Smooth muscle cell (in vitro differentiated cells): ENCODE results near the gene NUDT6. TPM values are rescaled to one million over a fixed set of nuclear protein-coding genes. Genes with fewer than 3 reads are reported as not detected.

Experiments used
- DNase-seq: peaks from one replicate; lab custom pipeline; 2025; ENCODE audit not compliant: unreplicated experiment; lab: John Stamatoyannopoulos, UW
- H2AFZ ChIP-seq: fragments of 200-600 bp; sonication (generic); 2 replicates; pipeline ENCODE4 v1.6.0; 2016; ENCODE audit warnings: antibody characterized with exemption, low read depth, mild to moderate bottlenecking
- H3F3A ChIP-seq: fragments of 200-600 bp; sonication (generic); 2 replicates; pipeline ENCODE4 v1.6.0; 2017; ENCODE audit warnings: antibody characterized with exemption, low read depth
- H3K27ac ChIP-seq: fragments of 200-600 bp; sonication (generic); 2 replicates; pipeline ENCODE4 v1.5.1; 2016; ENCODE audit warnings: low read depth, mild to moderate bottlenecking
- H3K27me3 ChIP-seq: fragments of 200-600 bp; sonication (generic); 2 replicates; pipeline ENCODE4 v1.6.1; 2016; ENCODE audit warnings: low read depth, mild to moderate bottlenecking
- H3K36me3 ChIP-seq: fragments of 200-600 bp; sonication (generic); 2 replicates; pipeline ENCODE4 v1.5.1; 2016; ENCODE audit warnings: low read depth
- H3K4me1 ChIP-seq: fragments of 200-600 bp; sonication (generic); 2 replicates; pipeline ENCODE4 v1.5.1; 2016; ENCODE audit warnings: low read depth
- H3K4me2 ChIP-seq: fragments of 200-600 bp; sonication (generic); 2 replicates; pipeline ENCODE4 v1.6.0; 2016; ENCODE audit warnings: mild to moderate bottlenecking
- H3K4me3 ChIP-seq: fragments of 200-600 bp; sonication (generic); 2 replicates; pipeline ENCODE4 v1.5.1; 2016; ENCODE audit warnings: mild to moderate bottlenecking
- H3K79me2 ChIP-seq: fragments of 200-600 bp; sonication (generic); 2 replicates; pipeline ENCODE4 v1.6.0; 2016; ENCODE audit warnings: low read depth, mild to moderate bottlenecking
- H3K9ac ChIP-seq: fragments of 200-600 bp; sonication (generic); 2 replicates; pipeline ENCODE4 v1.6.0; 2016; ENCODE audit warnings: low read depth
- H3K9me3 ChIP-seq: fragments of 200-600 bp; sonication (generic); replicated peaks from 2 replicates; pipeline ENCODE4 v1.5.1; 2016; ENCODE audit warnings: low read depth
- H4K20me1 ChIP-seq: fragments of 200-600 bp; sonication (generic); 2 replicates; pipeline ENCODE4 v1.6.0; 2016; ENCODE audit warnings: low read depth
- CTCF ChIP-seq: fragments of 200-600 bp; sonication (generic); IDR thresholded peaks from 2 replicates; pipeline ENCODE4 v1.5.1; 2017; ENCODE audit warnings: borderline replicate concordance, mild to moderate bottlenecking, antibody characterized with exemption; ENCODE audit not compliant: insufficient read depth, poor library complexity, severe bottlenecking
- WGBS: methylation state at CpG from one replicate; pipeline ENCODE4 v1.1.7; 2016; ENCODE audit warnings: low lambda C conversion rate; 5-methylcytosine and 5-hydroxymethylcytosine counted together
- polyA plus RNA-seq: library from polyadenylated mRNA; unstranded; fragments of >200 nt; fragmentation: Nextera tagmentation; extraction: Ambion mirVana; gene quantifications from 2 replicates; pipeline ENCODE4 v1.2.1, GENCODE V29; 2016
- total RNA-seq: library from RNA; depleted of rRNA; stranded (reverse); fragments of >200 nt; gene quantifications from 2 replicates; pipeline ENCODE4 v1.2.3, GENCODE V29; 2014

Gene NUDT6
- total and polyA plus RNA-seq, 2 experiments from 2014 or later, result 4.1 to 7.0 TPM

DNA sequence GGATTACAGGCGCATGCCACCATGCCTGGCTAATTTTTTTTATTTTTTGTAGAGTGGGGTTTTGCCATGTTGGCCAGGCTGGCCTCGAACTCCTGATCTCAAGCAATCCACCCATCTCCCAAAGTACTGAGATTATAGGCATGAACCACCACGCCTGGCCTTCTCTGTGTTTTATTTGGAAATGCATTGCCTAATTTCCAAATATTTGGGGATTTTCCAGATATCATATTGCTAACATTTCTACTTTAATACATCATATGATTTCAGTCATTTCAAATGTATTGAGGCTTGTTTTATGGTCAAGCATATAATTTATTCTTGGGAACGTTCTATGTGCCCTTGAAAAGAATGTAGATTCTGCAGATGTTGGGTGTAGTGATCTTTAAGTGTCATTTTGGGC is 57.0 kb downstream of the NUDT6 start:
- no peak overlapping the region for H3K27ac ChIP-seq
- no peaks in the 10 kb centered on the region for H3K27me3 ChIP-seq
- peaks cover 36% of the 10 kb centered on the region for H3K79me2 ChIP-seq
- H2AFZ ChIP-seq, result no peak overlapping the region
- 97% methylated on average over 4 of the region's 4 CpGs for WGBS
- H3F3A ChIP-seq, result no peaks in the 10 kb centered on the region
- no peak overlapping the region for H3K9ac ChIP-seq
- no peaks in the 10 kb centered on the region for H4K20me1 ChIP-seq
- no peak for TF ChIP-seq CTCF
- H3K4me2 ChIP-seq, result no peak overlapping the region
- H3K9me3 ChIP-seq, result no peaks in the 10 kb centered on the region
- H3K4me3 ChIP-seq, result no peak overlapping the region
- no peaks in the 10 kb centered on the region for H3K4me1 ChIP-seq
- no peaks in the 10 kb centered on the region for H3K36me3 ChIP-seq
- no peak for DNase-seq

DNA sequence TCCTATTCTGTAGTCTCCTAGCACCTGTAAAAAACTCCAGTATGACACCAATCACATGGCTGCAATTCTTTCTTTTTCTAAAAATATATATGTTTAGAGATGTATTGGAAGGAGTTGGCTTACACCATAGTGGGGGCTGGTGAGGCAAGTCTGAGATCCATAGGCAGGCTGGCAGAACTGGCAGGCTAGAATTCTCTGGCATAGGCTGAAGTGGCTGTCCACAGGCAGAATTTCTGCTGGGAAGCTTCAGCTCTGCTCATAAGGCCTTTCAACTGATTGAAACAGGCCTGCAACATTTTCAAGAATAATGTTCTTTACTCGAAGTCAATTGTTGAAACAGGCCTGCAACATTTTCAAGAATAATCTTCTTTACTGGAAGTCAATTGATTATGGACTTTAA is 58.8 kb downstream of the NUDT6 start:
- peaks cover 29% of the 10 kb centered on the region for H3K79me2 ChIP-seq
- DNase-seq, result no peak
- H3K4me3 ChIP-seq, result no peak overlapping the region
- TF ChIP-seq CTCF, result no peak
- WGBS, result 88% methylated on average over 1 of the region's 1 CpG
- H3K4me1 ChIP-seq, result no peaks in the 10 kb centered on the region
- no peak overlapping the region for H3K4me2 ChIP-seq
- H3K27me3 ChIP-seq, result no peaks in the 10 kb centered on the region
- H3F3A ChIP-seq, result no peaks in the 10 kb centered on the region
- no peaks in the 10 kb centered on the region for H3K36me3 ChIP-seq
- H3K9me3 ChIP-seq, result no peaks in the 10 kb centered on the region
- H2AFZ ChIP-seq, result no peak overlapping the region
- H3K27ac ChIP-seq, result no peak overlapping the region
- no peak overlapping the region for H3K9ac ChIP-seq
- H4K20me1 ChIP-seq, result no peaks in the 10 kb centered on the region

- H3K9me3 ChIP-seq, result no peaks in the 10 kb centered on the region
- no peak overlapping the region for H3K9ac ChIP-seq
- H3K4me3 ChIP-seq, result no peak overlapping the region
- no peak overlapping the region for H3K27ac ChIP-seq
- TF ChIP-seq CTCF, result no peak
- H3K4me1 ChIP-seq, result peaks cover 5% of the 10 kb centered on the region
- H3K4me2 ChIP-seq, result no peak overlapping the region
- H4K20me1 ChIP-seq, result no peaks in the 10 kb centered on the region
- WGBS, result 90% methylated on average over 2 of the region's 2 CpGs
- no peaks in the 10 kb centered on the region for H3K27me3 ChIP-seq
- H2AFZ ChIP-seq, result no peak overlapping the region
- no peaks in the 10 kb centered on the region for H3K36me3 ChIP-seq
- no peak for DNase-seq
- H3K79me2 ChIP-seq, result peaks cover 30% of the 10 kb centered on the region
- H3F3A ChIP-seq, result no peaks in the 10 kb centered on the region
These were observed 61.0 kb downstream of the NUDT6 start for GRCh38 chr4:122861172-122861943.

GRCh38 chr4:122858705-122859104 is 63.7 kb downstream of the NUDT6 start:
- Histone ChIP-seq H3K4me1 (peaks cover 22% of the 10 kb centered on the region), H3K4me2 (no peak overlapping the region), H3K27ac (no peak overlapping the region), H3K9ac (no peak overlapping the region), H3K36me3 (no peaks in the 10 kb centered on the region), H4K20me1 (no peaks in the 10 kb centered on the region), H3K4me3 (no peak overlapping the region), H3K79me2 (peaks cover 31% of the 10 kb centered on the region), H2AFZ (no peak overlapping the region), H3K9me3 (no peaks in the 10 kb centered on the region), H3F3A (no peaks in the 10 kb centered on the region), H3K27me3 (no peaks in the 10 kb centered on the region)
- 80% methylated on average over 2 of the region's 2 CpGs for WGBS
- DNase-seq, result no peak
- no peak for TF ChIP-seq CTCF
